Measurements from ENCODE around the gene RAPGEF2.
"Not testable (repeated sequence)": the region's sequence is repeated elsewhere in the genome, so short reads cannot be mapped to it uniquely, and the experiment has no call there.

RAPGEF2 gene

DNA sequence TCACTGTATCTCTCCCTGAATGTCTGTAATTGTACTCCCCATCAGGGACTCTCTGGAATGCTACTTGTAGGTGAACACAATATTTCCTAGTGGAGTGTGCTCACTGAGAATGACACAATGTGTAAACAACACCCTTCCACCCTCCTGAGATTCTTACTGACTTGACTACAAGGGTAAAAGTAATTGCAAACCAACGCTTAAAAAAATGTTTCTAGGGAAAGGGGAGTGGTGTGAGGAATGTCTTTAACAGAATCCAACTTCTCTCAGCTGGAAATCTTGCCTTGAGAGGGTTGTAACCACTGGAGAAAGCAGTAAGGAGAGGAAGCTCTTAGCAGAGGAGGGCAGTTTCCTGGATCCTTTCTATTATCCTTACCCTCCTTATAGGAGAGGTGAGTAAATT, 5.1 kb upstream of the RAPGEF2 start:
- no peak for DNase-seq (ENCODE audit: low read depth)

- no peak for DNase-seq (ENCODE audit: low read depth)
These were observed 4.3 kb upstream of the RAPGEF2 start for GRCh38 chr4:159098482-159099127.

- DNase-seq (ENCODE audit: low read depth) = peak; percentile 17
These were observed 774 bp upstream of the RAPGEF2 start for GRCh38 chr4:159101988-159102621.

DNA sequence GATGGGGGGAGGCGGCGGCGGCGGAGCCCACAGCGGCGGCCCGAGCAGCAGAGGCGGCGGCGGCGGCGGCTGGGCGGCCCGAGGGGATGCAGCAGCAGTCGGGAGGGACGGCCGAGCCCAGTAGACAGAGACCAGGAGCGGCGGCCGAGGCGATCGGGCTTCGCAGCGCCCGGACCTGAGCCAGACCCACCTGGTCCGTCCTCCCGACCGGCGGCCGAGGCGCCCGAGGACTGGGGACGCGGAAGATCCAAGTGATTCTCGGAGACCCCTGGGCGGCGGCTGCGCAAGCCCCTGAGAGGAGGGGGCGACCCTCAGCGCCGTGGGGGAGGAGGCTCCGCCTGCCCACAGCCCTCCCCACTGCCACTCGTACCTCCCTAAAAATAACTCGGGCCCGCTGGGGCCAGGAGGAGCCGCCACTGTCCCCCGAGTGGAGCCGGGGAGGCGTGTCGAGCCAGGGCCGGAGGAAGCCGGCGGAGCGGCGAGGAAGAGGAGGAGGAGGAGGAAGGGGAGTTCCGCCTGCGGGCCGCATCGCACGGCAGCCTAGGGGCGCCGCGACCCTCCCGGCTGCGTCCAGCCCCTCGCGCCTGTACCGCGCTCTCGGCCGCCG, 608 bp downstream of the RAPGEF2 start:
- peak; percentile 44 for DNase-seq (ENCODE audit: low read depth)

GRCh38 chr4:159104694-159105414, 2.0 kb downstream of the RAPGEF2 start:
- DNase-seq (ENCODE audit: low read depth) = peak; percentile 55

DNA sequence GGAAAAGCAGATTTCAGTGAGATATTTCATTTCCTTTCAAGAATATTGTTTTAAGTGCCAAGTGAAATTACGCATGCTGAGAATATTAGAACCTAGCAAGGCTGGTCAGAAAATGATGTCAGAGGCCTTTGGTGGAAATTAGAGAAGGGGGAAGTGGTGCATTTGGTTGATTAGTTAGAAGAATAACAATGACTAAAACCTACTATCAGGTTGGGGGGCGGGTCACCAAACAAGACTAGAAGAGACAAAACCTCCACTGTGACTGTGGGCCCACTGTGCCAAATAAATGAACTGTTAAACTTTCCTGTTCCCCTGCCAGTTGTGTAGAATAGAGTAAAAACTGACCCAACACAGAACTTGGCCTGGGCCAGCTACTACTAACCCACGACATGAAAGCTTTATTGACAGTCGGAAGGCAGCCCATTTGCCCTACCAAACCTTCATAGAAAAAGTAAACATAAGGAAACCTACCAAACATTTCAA, 2.9 kb downstream of the RAPGEF2 start:
- peak; percentile 72 for DNase-seq (ENCODE audit: low read depth)

DNA sequence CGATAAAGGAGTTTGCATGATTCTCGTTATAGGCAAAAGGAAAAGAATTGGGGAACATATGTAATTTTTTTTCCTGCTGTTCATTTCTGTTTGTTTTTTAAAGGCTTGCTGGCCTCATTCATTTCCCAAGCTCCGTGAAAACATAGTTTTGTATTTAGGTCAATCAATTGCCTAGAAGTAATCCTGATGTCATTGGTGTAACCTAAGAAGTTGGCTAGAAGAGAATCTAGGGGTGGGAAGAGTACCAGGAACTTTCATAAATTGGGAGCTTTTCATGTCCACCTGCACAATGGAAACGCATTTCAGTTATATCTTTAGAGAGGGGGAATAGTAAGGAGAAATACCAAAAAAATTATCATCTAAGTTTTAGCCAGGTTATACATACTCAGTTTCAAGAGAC, 3.8 kb downstream of the RAPGEF2 start:
- no peak for DNase-seq (ENCODE audit: low read depth)

DNA sequence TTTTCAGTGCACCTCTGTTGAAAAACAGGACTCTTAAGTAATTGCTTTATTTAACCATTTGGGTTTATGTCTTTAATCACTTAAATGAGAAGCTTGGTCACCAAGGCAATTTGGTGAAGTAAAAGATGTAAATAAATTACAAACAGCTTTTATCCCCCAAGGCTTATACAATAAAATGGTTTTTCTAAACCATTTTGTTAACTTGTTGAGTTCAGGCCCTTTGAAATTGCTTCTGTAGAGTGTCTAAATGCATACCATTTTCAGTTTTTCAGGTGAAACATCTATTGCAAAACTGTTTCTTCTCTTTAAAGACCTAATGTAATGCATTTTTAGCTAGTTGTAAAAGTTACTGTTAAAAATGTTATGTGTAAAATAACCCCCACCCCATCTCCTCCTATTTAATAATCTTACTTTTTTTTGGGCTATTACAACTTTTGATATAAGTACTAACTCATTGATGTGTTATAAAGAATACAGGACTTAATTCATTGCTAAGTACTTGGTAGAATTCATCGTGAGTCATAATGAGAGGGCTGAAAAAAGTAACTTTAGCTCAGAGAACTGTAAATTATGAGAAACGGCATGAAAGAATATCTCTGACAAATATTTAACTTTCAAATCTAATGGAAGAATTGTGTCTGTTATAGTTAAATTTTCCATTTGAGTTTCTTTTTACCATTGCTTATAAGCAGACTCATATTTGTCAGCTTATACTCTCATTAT, 4.5 kb downstream of the RAPGEF2 start:
- DNase-seq (ENCODE audit: low read depth) = peak; percentile 24

GRCh38 chr4:159108124-159108523, 5.2 kb downstream of the RAPGEF2 start:
- no peak for DNase-seq (ENCODE audit: low read depth)

DNA sequence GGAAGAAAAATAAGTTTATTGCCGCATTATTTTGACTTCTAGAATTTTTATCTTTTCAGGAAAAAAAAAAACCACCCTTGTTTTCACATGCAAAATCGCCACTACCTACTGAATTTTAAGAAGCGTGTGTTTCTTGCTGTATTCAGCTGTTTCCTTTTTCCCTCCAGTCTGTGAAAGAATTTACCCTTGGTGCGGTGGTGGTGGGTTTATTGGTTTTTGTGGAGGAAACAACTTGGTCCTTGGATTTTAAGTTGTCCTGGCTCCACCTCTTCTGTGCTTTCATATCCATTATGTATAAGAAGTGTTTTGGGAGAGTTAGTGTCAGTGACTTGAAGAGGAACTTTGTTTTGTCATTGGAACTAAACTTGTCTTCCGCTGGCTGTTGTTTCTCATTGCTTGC, 8.1 kb downstream of the RAPGEF2 start:
- no peak for DNase-seq (ENCODE audit: low read depth)

DNA sequence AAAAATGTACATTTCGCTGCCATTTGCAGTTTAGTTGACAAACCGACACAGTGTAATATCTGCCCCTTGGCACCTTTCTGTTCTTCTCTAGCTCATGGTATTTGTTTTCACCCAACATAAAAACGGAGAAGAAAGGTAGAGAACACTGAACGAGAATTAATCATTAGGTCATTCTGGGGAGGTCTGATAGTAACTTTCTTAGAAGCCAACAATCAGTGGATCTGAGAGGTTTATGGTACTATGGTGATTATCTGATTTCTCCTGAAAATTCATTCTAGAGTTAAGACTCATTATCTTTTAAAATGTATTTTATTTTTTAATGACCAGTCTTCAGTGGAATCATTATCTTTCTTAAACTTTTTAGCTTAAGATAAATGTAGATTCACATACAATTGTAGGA, 8.5 kb downstream of the RAPGEF2 start:
- DNase-seq (ENCODE audit: low read depth) = no peak

DNA sequence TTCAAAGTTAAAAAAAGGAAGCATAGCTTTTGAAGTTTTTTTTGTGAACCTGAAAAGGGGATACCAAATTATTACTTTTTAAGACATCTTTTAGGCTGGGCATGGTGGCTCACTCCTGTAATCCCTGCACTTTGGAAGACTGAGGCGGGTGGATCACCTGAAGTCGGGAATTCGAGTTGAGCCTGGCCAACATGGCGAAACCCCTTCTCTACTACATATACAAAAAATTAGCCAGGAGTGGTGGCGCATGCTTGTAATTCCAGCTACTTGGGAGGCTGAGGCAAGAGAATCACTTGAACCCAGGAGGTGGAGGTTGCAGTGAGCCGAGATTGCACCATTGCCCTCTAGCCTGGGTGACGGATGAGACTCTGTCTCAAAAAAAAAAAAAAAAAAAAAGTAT, 10.5 kb downstream of the RAPGEF2 start:
- DNase-seq (ENCODE audit: low read depth) = not testable (repeated sequence)

- DNase-seq (ENCODE audit: low read depth) = peak; percentile 4
These were observed 13.2 kb downstream of the RAPGEF2 start for GRCh38 chr4:159116098-159116497.

DNA sequence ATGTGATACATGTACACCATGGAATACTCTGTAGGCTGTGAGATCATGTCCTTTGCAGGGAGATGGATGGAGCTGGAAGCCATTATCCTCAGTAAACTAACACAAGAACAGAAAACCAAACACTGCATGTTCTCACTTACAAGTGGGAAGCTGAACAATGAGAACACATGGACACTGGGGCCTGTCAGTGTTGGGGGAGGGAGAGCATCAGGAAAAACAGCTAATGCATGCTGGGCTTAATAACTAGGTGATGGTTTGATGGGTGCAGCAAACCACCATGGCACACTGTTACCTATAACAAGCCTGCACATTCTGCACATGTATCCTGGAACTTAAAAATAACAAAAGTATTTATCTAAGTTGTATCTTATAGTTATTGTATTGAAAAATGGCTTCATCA, 13.8 kb downstream of the RAPGEF2 start:
- DNase-seq (ENCODE audit: low read depth) = not testable (repeated sequence)

- DNase-seq (ENCODE audit: low read depth) = no peak
These were observed 14.7 kb downstream of the RAPGEF2 start for GRCh38 chr4:159117564-159117963.

- DNase-seq (ENCODE audit: low read depth) = no peak
These were observed 15.1 kb downstream of the RAPGEF2 start for GRCh38 chr4:159117968-159118367.

DNA sequence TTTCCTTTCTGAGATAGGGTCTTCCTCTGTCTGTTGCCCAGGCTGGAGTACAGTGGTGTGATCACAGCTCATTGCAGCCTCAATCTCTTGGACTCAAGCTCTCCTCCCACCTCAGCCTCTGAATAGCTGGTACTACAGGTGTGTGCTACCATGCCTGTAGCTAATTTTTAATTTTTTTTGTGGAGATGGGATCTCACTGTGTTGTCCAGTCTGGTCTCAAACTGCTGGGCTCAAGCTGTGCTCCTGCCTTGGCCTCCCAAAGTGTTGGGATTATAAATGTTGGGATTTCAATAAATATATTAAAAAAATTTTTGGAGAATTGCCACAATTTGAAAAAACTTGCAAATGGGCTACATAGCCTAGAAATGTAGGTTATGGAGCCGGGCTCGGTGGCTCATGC, 18.5 kb downstream of the RAPGEF2 start:
- DNase-seq (ENCODE audit: low read depth) = no peak

GRCh38 chr4:159126716-159127115, 23.8 kb downstream of the RAPGEF2 start:
- no peak for DNase-seq (ENCODE audit: low read depth)

DNA sequence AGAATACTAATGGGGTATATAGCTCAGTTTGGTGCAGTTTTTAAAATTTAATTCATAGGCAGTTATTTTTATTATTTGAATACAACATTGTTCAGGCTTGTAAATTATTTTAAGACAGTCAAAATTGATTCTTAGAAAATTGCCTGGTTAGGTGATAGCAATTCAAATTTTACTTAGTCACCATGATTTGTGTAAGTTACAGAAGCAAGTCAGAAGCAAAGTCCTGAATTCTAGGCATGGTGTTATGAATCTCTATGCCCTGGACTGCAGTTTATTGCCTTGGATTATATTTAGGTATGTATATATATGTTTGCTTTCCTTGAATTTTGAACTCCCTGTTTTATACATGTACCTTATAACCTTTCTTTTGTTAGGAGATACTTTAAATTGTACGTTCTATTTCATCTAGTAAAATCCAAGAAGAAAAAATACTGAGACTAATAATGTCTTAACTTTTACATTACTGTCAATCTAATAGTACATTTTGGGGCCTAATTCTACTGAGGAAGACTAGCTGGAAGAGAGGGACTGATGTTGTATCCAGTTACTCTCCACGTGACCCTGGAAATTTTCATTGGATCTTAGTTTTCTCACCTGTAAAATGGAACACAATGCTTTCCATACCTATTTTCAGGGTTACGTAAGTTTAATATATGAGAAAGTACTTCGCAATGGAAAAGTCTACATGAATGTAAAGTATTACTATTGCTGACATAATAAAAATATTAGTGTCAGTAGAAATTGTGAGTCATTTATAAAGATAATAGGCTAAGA, 25.1 kb downstream of the RAPGEF2 start:
- no peak for DNase-seq (ENCODE audit: low read depth)

- DNase-seq (ENCODE audit: low read depth) = no peak
These were observed 27.1 kb downstream of the RAPGEF2 start for GRCh38 chr4:159129814-159130550.

DNA sequence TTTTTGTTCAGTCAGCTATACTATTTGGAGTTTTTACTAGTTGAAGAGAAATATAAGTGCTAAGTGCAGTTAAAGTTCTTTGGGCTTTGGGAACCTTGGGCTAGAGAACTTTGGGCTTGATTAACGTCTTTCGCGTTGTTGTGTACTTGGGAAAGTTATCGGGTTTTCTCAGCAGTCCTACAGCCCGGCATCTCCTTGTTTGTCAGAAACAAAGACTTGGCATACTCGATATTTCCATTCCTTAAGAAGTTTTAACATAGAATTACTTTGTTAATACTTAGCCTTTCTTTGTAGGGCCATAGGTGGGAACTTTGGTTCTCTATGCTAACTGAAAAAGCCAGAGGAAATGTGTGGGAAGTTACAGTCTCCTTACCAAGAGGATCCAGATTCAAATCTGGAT, 28.7 kb downstream of the RAPGEF2 start:
- no peak for DNase-seq (ENCODE audit: low read depth)

Measured in EH (cell line).